ENCODE measurements around the gene ZBTB40.

DNA sequence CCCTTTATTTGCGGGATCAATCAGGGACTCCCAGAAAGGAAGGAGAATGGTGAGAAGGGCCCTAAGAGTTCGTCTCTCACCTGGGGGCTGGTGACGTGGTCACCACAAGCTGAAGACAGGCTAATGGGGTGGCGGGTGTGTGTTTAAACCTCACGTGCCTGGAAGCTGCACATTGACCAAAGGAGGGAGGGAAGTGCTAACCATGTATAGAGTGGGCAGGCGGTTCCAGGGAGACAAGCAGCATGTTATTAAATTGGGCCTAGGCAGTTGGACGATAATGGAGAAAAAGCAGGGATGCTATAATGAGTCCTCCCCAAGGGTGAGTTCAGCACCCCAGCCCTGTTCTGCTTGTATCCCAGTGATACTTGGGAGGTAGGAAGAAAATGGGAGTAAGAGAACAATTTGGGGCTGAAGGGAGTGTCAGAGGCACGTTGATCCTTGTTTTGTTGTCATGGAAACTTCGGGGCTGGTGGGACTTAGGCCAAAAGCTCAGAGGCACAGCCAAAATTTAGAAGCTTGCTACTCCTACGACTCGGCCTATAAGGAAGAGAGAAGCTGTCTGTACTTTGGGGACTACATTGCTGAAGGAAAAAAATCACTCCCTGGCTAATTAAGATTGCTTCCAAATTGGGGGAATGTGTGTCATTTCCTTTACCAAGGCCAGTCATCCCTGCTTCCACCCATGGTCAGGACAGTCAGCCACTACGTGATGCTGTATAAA lies 78.4 kb downstream of the ZBTB40 start:
- TF ChIP-seq, protein P1, sequence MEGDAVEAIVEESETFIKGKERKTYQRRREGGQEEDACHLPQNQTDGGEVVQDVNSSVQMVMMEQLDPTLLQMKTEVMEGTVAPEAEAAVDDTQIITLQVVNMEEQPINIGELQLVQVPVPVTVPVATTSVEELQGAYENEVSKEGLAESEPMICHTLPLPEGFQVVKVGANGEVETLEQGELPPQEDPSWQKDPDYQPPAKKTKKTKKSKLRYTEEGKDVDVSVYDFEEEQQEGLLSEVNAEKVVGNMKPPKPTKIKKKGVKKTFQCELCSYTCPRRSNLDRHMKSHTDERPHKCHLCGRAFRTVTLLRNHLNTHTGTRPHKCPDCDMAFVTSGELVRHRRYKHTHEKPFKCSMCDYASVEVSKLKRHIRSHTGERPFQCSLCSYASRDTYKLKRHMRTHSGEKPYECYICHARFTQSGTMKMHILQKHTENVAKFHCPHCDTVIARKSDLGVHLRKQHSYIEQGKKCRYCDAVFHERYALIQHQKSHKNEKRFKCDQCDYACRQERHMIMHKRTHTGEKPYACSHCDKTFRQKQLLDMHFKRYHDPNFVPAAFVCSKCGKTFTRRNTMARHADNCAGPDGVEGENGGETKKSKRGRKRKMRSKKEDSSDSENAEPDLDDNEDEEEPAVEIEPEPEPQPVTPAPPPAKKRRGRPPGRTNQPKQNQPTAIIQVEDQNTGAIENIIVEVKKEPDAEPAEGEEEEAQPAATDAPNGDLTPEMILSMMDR (tag by site-specific recombination; IDR thresholded peaks at IDR 0.05): no peak
- no peak for TF ChIP-seq YY1 (tag by site-specific recombination; IDR thresholded peaks at IDR 0.05)
